K562 (cell line): ENCODE data around the gene POPDC3. TPM values are rescaled to one million over a fixed set of nuclear protein-coding genes. Genes with fewer than 3 reads are reported as not detected.

Experiments used
- ATAC-seq: fragments of 200-7000 bp; cut with Tn5 transposase; 3 replicates; pipeline ENCODE4 v1.9.1; 2020; ENCODE audit warnings: moderate library complexity
- BruUV-seq: library from RNA; stranded (reverse); fragments of 400-500 nt; replicated peaks from 2 replicates; lab custom pipeline; 2021; lab: Mats Ljungman, UMichigan
- CTCF ChIA-PET: fragments of 300-600 bp; formaldehyde crosslinking; extraction: SDS; loops from one replicate; lab custom pipeline; 2021; ENCODE audit warnings: low intra/inter-chr PET ratio; lab: Yijun Ruan, JAX
- POLR2A ChIA-PET: fragments of 300-600, 350-650 bp; sonication (Branson Sonifier 250); formaldehyde crosslinking; extraction: SDS; loops from one replicate; lab custom pipeline; 2021; ENCODE audit warnings: antibody characterized with exemption, inconsistent platforms; lab: Yijun Ruan, JAX
- DNase-seq, 4 experiments: peaks; one replicate each; pipeline versions ENCODE4 v3.0.0 to v3.0.0-alpha.2; 2011 to 2018; ENCODE audit warnings: low spot score in 3 of 4, mixed read lengths in 3 of 4; ENCODE audit errors: extremely low read depth in 1 of 4
- FAIRE-seq: peaks from 2 replicates; lab custom pipeline; 2011; peaks lifted over from hg19 to GRCh38; lab: Jason Lieb, UNC
- H2AFZ ChIP-seq: 2 replicates; pipeline ENCODE4 v1.6.0; 2011; ENCODE audit warnings: low read depth, low read length, control low read depth, inconsistent platforms
- H3K27ac ChIP-seq: fragments of 200-600 bp; 3 replicates; pipeline ENCODE4 v1.8.0; 2011; ENCODE audit warnings: low read depth, mild to moderate bottlenecking, control low read depth, inconsistent platforms, low read length, moderate library complexity, mixed read lengths; ENCODE audit errors: extremely low read depth
- H3K27me3 ChIP-seq, 2 experiments: fragments of 300-600 bp in 1 of 2; 2 replicates in 1 of 2; 3 replicates in 1 of 2; pipeline versions ENCODE4 v1.6.0 to v1.8.0; 2011; ENCODE audit warnings: inconsistent platforms in 2 of 2, low read length in 2 of 2, mild to moderate bottlenecking in 1 of 2, mixed read lengths in 1 of 2, moderate library complexity in 1 of 2; ENCODE audit not compliant: control insufficient read depth in 2 of 2, insufficient read depth in 2 of 2
- H3K36me3 ChIP-seq: fragments of 300-600 bp; 3 replicates; pipeline ENCODE4 v1.8.0; 2011; ENCODE audit warnings: mild to moderate bottlenecking, low read length, inconsistent platforms; ENCODE audit not compliant: control insufficient read depth, insufficient read depth
- H3K4me1 ChIP-seq, 2 experiments: fragments of 200-600 bp in 1 of 2; replicated peaks in 1 of 2; 2 replicates in 1 of 2; 3 replicates in 1 of 2; pipeline versions ENCODE4 v1.5.1 to v1.8.0; 2011; ENCODE audit warnings: inconsistent platforms in 2 of 2, low read length in 2 of 2, mild to moderate bottlenecking in 1 of 2, mixed read lengths in 1 of 2, moderate library complexity in 1 of 2; ENCODE audit not compliant: control insufficient read depth in 2 of 2, insufficient read depth in 2 of 2
- H3K4me2 ChIP-seq: 2 replicates; pipeline ENCODE4 v1.6.1; 2011; ENCODE audit warnings: low read length, control low read depth, inconsistent platforms, mixed read lengths; ENCODE audit not compliant: insufficient read depth
- H3K4me3 ChIP-seq: fragments of 200-600 bp; sonication (generic), shearing (Covaris generic); 2 replicates; pipeline ENCODE4 v1.5.1; 2016; ENCODE audit warnings: control low read depth, inconsistent platforms
- H3K79me2 ChIP-seq: fragments of 200-600 bp; 3 replicates; pipeline ENCODE4 v1.8.0; 2011; ENCODE audit warnings: low read length, inconsistent platforms; ENCODE audit not compliant: control insufficient read depth, insufficient read depth
- H3K9ac ChIP-seq, 2 experiments: 2 replicates each; pipeline versions ENCODE4 v1.6.0 to v1.6.1; 2011; ENCODE audit warnings: low read depth in 2 of 2, low read length in 2 of 2, control low read depth in 1 of 2, inconsistent platforms in 1 of 2, mild to moderate bottlenecking in 1 of 2, mixed read lengths in 1 of 2; ENCODE audit not compliant: insufficient read depth in 1 of 2
- H3K9me1 ChIP-seq: one replicate; pipeline ENCODE4 v1.6.0; 2011; ENCODE audit warnings: inconsistent platforms, mild to moderate bottlenecking, low read length, moderate library complexity; ENCODE audit not compliant: control insufficient read depth, insufficient read depth
- H3K9me3 ChIP-seq: replicated peaks from 2 replicates; pipeline ENCODE4 v1.5.1; 2011; ENCODE audit warnings: low read depth, low read length, inconsistent platforms; ENCODE audit not compliant: control insufficient read depth, insufficient read depth
- H4K20me1 ChIP-seq: replicated peaks from 2 replicates; pipeline ENCODE4 v1.6.1; 2011; ENCODE audit warnings: low read length, inconsistent platforms, mixed read lengths; ENCODE audit not compliant: control insufficient read depth, insufficient read depth
- ETV6 ChIP-seq, 3 experiments: fragments of 150-350 bp in 1 of 3; sonication (generic) in 1 of 3; formaldehyde crosslinking in 1 of 3; IDR thresholded peaks; 2 replicates each; pipeline versions ENCODE4 v1.6.1 to v1.8.0; 2014 to 2022; ENCODE audit warnings: borderline replicate concordance in 2 of 3, low read depth in 2 of 3, antibody characterized with exemption in 1 of 3, low read length in 1 of 3, mild to moderate bottlenecking in 1 of 3, missing genetic modification reagents in 1 of 3
- PRPF4 ChIP-seq: fragments of 200-400 bp; formaldehyde crosslinking; IDR thresholded peaks from one replicate; pipeline ENCODE4 v1.6.1; 2017; ENCODE audit warnings: low read length, low read depth, mild to moderate bottlenecking; ENCODE audit not compliant: insufficient read depth, poor library complexity, severe bottlenecking
- SNIP1 ChIP-seq: fragments of 450-650 bp; IDR thresholded peaks from 2 replicates; pipeline ENCODE4 v1.7.1; 2017; ENCODE audit warnings: low read depth, mild to moderate bottlenecking
- ZNF764 ChIP-seq: fragments of 250-450 bp; sonication (Bioruptor Pico); IDR thresholded peaks from 2 replicates; pipeline ENCODE4 v1.4.0; 2020; ENCODE audit warnings: low read depth, mild to moderate bottlenecking, moderate library complexity
- ZNF778 ChIP-seq: fragments of 450-650 bp; formaldehyde crosslinking; IDR thresholded peaks from 2 replicates; pipeline ENCODE4 v1.4.0; 2020; ENCODE audit warnings: mild to moderate bottlenecking, moderate library complexity
- WGBS: fragments of 100-300 bp; shearing (Covaris generic); methylation state at CpG from one replicate; pipeline ENCODE4 v1.1.6; 2016; ENCODE audit warnings: low coverage, mixed read lengths; ENCODE audit not compliant: insufficient coverage; ENCODE audit errors: missing lambda C conversion rate; 5-methylcytosine and 5-hydroxymethylcytosine counted together
- in situ Hi-C: fragments of 300-500 bp; cut with MboI; formaldehyde crosslinking; loops from 4 replicates; pipeline ENCODE4 v1.15.0; 2018; ENCODE audit warnings: inconsistent platforms, mixed read lengths
- intact Hi-C: fragments of 100-400 bp; cut with micrococcal nuclease; formaldehyde crosslinking; loops from 2 replicates; pipeline ENCODE4 v1.14.2; 2022
- polyA plus RNA-seq, 8 experiments: library from polyadenylated mRNA; depleted of rRNA in 4 of 8; stranded (reverse) in 5 of 8; unstranded in 3 of 8; fragments of >200 nt; fragmentation: Nextera tagmentation in 2 of 8; fragmentation: Illumina TruSeq in 1 of 8; extraction: Ambion mirVana in 2 of 8; extraction: Trizol in 1 of 8; gene quantifications; 2 replicates each; pipeline versions ENCODE4 v1.2.1 to v1.2.3, GENCODE V29; 2011 to 2014; ENCODE audit warnings: inconsistent platforms in 1 of 8, missing spikeins in 1 of 8
- total RNA-seq, 7 experiments: library from RNA; depleted of rRNA in 6 of 7; stranded (reverse); fragments of >200 nt in 6 of 7; fragmentation: Illumina TruSeq in 2 of 7; extraction: Trizol in 2 of 7; gene quantifications; 2 replicates each; pipeline versions ENCODE4 v1.2.1 to v1.2.3, GENCODE V29; 2011 to 2021; ENCODE audit warnings: low replicate concordance in 1 of 7
- TF ChIP-seq, protein P1 (sequence below), 2 experiments: fragments of 450-650 bp; IDR thresholded peaks; 2 replicates each; pipeline ENCODE4 v1.6.1; 2016; ENCODE audit warnings: mild to moderate bottlenecking in 2 of 2, borderline replicate concordance in 1 of 2, low read depth in 1 of 2, moderate library complexity in 1 of 2
- TF ChIP-seq, protein P2 (sequence below): sonication (generic); formaldehyde crosslinking; IDR thresholded peaks from 2 replicates; pipeline ENCODE4 v1.8.0; 2022; ENCODE audit warnings: mild to moderate bottlenecking, low read depth, missing genetic modification reagents
- TF ChIP-seq, protein P3 (sequence below): sonication (generic); formaldehyde crosslinking; IDR thresholded peaks from 2 replicates; pipeline ENCODE4 v1.8.0; 2023; ENCODE audit warnings: mild to moderate bottlenecking, missing genetic modification reagents

Gene POPDC3
- total and polyA plus RNA-seq, 9 of the 15 experiments (the other 6 are each of a cell fraction or from before 2014, with no cell fraction given) = 4.0 to 11.8 (median 5.4) TPM

DNA sequence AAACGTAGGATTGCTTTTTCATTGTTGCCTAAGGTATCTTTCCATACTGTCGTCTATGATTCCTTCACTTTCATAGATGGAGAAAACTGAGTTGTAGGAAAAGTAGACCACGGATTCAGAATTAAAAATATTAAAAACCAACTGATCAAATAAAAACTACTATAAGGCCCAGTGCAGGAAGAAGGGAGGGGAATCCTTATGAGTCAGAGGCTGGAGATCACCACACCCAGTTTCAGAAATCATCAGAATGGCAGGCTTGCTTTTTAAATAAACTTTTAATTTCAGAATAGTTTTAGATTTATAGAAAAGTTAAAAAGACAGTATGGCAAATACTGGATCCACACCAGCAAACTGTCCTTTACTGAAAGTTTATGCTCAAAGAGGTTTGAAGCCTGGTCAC lies 32.0 kb upstream of the POPDC3 start:
- ChIA-PET POLR2A (no interaction called here), CTCF (no interaction called here)
- H3K4me1 ChIP-seq = peaks cover 0 to 15% of the 10 kb centered on the region in 2 experiments; a peak in 3 of 5 replicates
- no peak overlapping the region for H3K4me2 ChIP-seq
- BruUV-seq = no TSS peak
- DNase-seq (no peak), ATAC-seq (no peak), FAIRE-seq (no peak)
- H3K9ac ChIP-seq = no peak overlapping the region
- in situ Hi-C loops = no loop called here
- H2AFZ ChIP-seq = no peak overlapping the region
- H3K36me3 ChIP-seq = no peaks in the 10 kb centered on the region
- H3K27me3 ChIP-seq = peaks cover 0 to 2% of the 10 kb centered on the region in 2 experiments; a peak in 2 of 5 replicates
- H3K9me3 ChIP-seq = no peaks in the 10 kb centered on the region
- no peaks in the 10 kb centered on the region for H4K20me1 ChIP-seq
- intact Hi-C loops = no loop called here
- H3K79me2 ChIP-seq = no peaks in the 10 kb centered on the region
- H3K9me1 ChIP-seq = no peaks in the 10 kb centered on the region
- WGBS = 36% methylated on average over 3 of the region's 3 CpGs
- no peak overlapping the region for H3K4me3 ChIP-seq
- no peak overlapping the region for H3K27ac ChIP-seq
- TF ChIP-seq, protein P1, sequence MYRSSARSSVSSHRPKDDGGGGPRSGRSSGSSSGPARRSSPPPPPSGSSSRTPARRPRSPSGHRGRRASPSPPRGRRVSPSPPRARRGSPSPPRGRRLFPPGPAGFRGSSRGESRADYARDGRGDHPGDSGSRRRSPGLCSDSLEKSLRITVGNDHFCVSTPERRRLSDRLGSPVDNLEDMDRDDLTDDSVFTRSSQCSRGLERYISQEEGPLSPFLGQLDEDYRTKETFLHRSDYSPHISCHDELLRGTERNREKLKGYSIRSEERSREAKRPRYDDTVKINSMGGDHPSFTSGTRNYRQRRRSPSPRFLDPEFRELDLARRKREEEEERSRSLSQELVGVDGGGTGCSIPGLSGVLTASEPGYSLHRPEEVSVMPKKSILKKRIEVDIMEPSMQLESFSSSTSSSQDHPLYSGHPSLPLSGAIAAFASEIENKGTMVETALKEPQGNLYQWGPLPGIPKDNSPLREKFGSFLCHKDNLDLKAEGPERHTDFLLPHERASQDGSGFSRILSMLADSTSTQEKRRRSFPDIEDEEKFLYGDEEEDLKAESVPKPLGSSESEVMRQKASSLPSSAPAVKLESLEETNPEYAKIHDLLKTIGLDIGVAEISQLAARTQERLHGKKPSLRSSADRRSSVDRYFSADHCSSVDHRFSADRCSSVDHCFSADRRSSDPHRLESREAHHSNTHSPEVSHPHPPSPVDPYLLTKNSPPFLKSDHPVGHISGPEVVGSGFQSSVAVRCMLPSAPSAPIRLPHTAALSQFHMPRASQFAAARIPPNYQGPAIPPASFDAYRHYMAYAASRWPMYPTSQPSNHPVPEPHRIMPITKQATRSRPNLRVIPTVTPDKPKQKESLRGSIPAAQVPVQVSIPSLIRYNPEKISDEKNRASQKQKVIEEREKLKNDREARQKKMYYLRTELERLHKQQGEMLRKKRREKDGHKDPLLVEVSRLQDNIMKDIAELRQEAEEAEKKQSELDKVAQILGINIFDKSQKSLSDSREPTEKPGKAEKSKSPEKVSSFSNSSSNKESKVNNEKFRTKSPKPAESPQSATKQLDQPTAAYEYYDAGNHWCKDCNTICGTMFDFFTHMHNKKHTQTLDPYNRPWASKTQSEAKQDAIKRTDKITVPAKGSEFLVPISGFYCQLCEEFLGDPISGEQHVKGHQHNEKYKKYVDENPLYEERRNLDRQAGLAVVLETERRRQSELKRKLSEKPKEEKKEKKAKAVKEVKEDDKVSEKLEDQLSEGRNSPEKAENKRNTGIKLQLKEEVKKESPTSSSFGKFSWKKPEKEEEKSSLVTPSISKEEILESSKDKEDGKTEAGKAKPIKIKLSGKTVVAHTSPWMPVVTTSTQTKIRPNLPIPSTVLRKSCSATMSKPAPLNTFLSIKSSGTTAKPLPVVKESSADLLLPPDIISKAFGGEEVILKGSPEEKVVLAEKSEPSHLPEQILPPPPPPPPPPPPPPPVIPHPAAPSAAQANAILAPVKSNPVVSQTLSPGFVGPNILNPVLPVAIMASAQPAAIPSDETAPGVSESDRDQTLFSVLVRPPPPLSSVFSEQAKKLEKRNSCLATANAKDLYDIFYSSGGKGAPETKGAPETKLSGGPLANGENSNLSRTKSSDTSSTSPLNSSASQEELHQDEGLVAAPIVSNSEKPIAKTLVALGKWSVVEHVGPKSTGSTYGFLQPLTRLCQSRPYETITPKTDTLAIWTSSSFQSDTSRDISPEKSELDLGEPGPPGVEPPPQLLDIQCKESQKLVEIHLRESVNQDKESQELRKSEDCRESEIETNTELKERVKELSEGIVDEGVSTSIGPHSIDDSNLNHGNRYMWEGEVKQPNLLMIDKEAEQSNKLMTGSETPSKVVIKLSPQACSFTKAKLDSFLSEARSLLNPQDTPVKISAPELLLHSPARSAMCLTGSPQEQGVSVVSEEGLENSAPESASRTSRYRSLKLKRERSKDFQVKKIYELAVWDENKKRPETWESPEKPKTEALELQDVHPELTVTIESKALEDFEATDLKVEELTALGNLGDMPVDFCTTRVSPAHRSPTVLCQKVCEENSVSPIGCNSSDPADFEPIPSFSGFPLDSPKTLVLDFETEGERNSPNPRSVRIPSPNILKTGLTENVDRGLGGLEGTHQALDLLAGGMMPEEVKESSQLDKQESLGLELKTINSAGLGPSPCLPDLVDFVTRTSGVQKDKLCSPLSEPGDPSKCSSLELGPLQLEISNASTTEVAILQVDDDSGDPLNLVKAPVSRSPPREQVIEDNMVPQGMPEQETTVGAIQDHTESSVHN (IDR thresholded peaks at IDR 0.05; ENCODE audit: borderline replicate concordance in 1 of 2, low read depth in 1 of 2) = no peak
- TF ChIP-seq ETV6 (IDR thresholded peaks at IDR 0.05; ENCODE audit: borderline replicate concordance in 1 of 2, low read depth in 2 of 2, low read length in 1 of 2) (no peak), ETV6 (CRISPR knock-in tag; IDR thresholded peaks at IDR 0.05; ENCODE audit: borderline replicate concordance) (no peak), ZNF778 (CRISPR knock-in tag) (no peak), PRPF4 (no peak), SNIP1 (no peak), ZNF764 (CRISPR knock-in tag) (no peak)
- TF ChIP-seq, protein P2, sequence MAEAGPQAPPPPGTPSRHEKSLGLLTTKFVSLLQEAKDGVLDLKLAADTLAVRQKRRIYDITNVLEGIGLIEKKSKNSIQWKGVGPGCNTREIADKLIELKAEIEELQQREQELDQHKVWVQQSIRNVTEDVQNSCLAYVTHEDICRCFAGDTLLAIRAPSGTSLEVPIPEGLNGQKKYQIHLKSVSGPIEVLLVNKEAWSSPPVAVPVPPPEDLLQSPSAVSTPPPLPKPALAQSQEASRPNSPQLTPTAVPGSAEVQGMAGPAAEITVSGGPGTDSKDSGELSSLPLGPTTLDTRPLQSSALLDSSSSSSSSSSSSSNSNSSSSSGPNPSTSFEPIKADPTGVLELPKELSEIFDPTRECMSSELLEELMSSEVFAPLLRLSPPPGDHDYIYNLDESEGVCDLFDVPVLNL (CRISPR knock-in tag) = no peak
- TF ChIP-seq, protein P3, sequence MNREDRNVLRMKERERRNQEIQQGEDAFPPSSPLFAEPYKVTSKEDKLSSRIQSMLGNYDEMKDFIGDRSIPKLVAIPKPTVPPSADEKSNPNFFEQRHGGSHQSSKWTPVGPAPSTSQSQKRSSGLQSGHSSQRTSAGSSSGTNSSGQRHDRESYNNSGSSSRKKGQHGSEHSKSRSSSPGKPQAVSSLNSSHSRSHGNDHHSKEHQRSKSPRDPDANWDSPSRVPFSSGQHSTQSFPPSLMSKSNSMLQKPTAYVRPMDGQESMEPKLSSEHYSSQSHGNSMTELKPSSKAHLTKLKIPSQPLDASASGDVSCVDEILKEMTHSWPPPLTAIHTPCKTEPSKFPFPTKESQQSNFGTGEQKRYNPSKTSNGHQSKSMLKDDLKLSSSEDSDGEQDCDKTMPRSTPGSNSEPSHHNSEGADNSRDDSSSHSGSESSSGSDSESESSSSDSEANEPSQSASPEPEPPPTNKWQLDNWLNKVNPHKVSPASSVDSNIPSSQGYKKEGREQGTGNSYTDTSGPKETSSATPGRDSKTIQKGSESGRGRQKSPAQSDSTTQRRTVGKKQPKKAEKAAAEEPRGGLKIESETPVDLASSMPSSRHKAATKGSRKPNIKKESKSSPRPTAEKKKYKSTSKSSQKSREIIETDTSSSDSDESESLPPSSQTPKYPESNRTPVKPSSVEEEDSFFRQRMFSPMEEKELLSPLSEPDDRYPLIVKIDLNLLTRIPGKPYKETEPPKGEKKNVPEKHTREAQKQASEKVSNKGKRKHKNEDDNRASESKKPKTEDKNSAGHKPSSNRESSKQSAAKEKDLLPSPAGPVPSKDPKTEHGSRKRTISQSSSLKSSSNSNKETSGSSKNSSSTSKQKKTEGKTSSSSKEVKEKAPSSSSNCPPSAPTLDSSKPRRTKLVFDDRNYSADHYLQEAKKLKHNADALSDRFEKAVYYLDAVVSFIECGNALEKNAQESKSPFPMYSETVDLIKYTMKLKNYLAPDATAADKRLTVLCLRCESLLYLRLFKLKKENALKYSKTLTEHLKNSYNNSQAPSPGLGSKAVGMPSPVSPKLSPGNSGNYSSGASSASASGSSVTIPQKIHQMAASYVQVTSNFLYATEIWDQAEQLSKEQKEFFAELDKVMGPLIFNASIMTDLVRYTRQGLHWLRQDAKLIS (CRISPR knock-in tag) = no peak
